Right lung (tissue), 5 donors: Measurements from ENCODE around the gene TSNAX. TPM values are rescaled to one million over a fixed set of nuclear protein-coding genes. Genes with fewer than 3 reads are reported as not detected.

ENCODE experiments used
- DNase-seq, 2 donors: peaks; one replicate each; pipeline ENCODE4 v3.0.0-alpha.2; 2013
- polyA plus RNA-seq, 5 donors: library from polyadenylated mRNA; unstranded; fragments of 120-200 nt; gene quantifications; one replicate each; pipeline versions ENCODE4 v1.2.1 to v1.2.3, GENCODE V29; 2013; ENCODE audit warnings: inconsistent platforms in 1 of 5, low replicate concordance in 1 of 5; ENCODE audit not compliant: insufficient read length in 5 of 5, insufficient read depth in 1 of 5

TSNAX gene
- polyA plus RNA-seq, 5 donors = 37.6 to 59.2 (median 57.5) TPM

GRCh38 chr1:231515748-231516147 lies 12.7 kb upstream of the TSNAX start:
- DNase-seq = no peak

GRCh38 chr1:231517076-231517475 lies 11.4 kb upstream of the TSNAX start:
- no peak for DNase-seq

- no peak for DNase-seq
Measured at GRCh38 chr1:231518485-231519034, 9.9 kb upstream of the TSNAX start.

- DNase-seq = no peak
Measured at GRCh38 chr1:231519166-231519565, 9.3 kb upstream of the TSNAX start.

GRCh38 chr1:231522038-231522437 lies 6.4 kb upstream of the TSNAX start:
- no peak for DNase-seq

GRCh38 chr1:231522931-231523642 lies 5.4 kb upstream of the TSNAX start:
- DNase-seq = no peak

GRCh38 chr1:231523816-231524215 lies 4.7 kb upstream of the TSNAX start:
- no peak for DNase-seq

- no peak for DNase-seq
Measured at GRCh38 chr1:231526536-231526935, 1.9 kb upstream of the TSNAX start.

- no peak for DNase-seq
Measured at GRCh38 chr1:231527586-231528171, 790 bp upstream of the TSNAX start.

- DNase-seq = no peak
Measured at GRCh38 chr1:231533240-231533639, 4.8 kb downstream of the TSNAX start.

GRCh38 chr1:231534703-231535159 lies 6.3 kb downstream of the TSNAX start:
- DNase-seq = no peak

GRCh38 chr1:231536099-231536498 lies 7.6 kb downstream of the TSNAX start:
- no peak for DNase-seq

- no peak for DNase-seq
Measured at GRCh38 chr1:231540847-231541246, 12.4 kb downstream of the TSNAX start.

GRCh38 chr1:231541842-231542241 lies 13.4 kb downstream of the TSNAX start:
- no peak for DNase-seq

GRCh38 chr1:231544943-231545592 lies 16.6 kb downstream of the TSNAX start:
- DNase-seq = peak; percentile 70 to 79

- DNase-seq = no peak
Measured at GRCh38 chr1:231546693-231547092, 18.2 kb downstream of the TSNAX start.

- no peak for DNase-seq
Measured at GRCh38 chr1:231549733-231550447, 21.4 kb downstream of the TSNAX start.

- DNase-seq = no peak
Measured at GRCh38 chr1:231550448-231550781, 21.9 kb downstream of the TSNAX start.

- no peak for DNase-seq
Measured at GRCh38 chr1:231553320-231553719, 24.9 kb downstream of the TSNAX start.

- no peak for DNase-seq
Measured at GRCh38 chr1:231554969-231555368, 26.5 kb downstream of the TSNAX start.

- no peak for DNase-seq
Measured at GRCh38 chr1:231557411-231557810, 28.9 kb downstream of the TSNAX start.
